ENCODE data around the gene GABRR2. TPM values are rescaled to one million over a fixed set of nuclear protein-coding genes. Genes with fewer than 3 reads are reported as not detected.
A peak's percentile ranks its signal among the peaks of the same experiment; 100 is the strongest.

The GABRR2 gene
- total RNA-seq, 1 experiment from 2014 or later, result 0.78 TPM

DNA sequence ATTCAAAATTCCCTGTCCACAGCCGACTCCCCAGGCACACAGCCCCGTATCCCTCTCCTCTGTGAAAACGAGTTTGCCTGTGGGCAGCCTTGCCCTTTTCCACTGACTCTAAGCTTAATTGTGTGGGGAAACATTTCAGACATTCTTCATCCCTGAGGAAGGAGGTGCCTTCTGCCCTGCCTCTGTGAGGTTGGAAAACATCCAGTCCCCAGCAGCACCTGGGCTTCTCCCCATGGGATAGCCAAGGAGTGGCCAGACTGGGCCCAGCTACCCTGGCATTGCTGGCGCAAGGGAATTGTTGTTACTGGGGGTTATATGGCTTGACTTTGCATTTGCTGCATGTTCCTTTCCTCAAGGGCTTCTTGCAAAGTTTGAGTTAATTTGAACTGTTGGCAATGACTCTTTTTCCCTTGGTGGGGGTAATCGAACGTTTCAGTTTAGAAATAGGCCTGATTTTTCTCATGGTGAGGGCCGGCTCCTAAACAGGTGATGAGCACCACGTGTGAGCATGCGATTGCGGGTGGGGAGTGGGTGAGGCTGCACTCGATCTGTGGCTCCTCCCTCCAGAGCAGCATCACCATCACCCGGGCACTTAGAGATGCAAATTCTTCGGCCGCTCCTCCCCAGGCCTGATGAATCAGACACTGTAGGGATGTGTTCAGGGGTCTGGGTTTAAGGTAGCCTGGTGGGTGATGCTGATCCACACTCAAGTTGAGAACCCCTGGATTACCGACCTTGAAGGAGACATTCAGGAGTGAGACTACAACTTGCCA is 29.9 kb downstream of the GABRR2 start:
- no peak for DNase-seq
- no peaks in the 10 kb centered on the region for H3K27me3 Mint-ChIP-seq (ENCODE audit: unreplicated experiment)
- CTCF ChIA-PET, result no interaction called here
- no TSS peak for BruUV-seq (replicated peaks)
- no peak overlapping the region for H3K27ac Mint-ChIP-seq (ENCODE audit: unreplicated experiment)
- no peaks in the 10 kb centered on the region for H3K4me1 Mint-ChIP-seq (ENCODE audit: low read depth, unreplicated experiment)
- H3K9me3 Mint-ChIP-seq (ENCODE audit: low read depth, unreplicated experiment), result no peaks in the 10 kb centered on the region
- H3K4me3 Mint-ChIP-seq (ENCODE audit: low read depth, unreplicated experiment), result no peak overlapping the region
- intact Hi-C loops (cut with micrococcal nuclease; ENCODE audit: unreplicated experiment), result loop anchor here (5.0 kb wide), 1 partner anchor 82 kb away; no protein-coding TSS in a partner anchor
- no peaks in the 10 kb centered on the region for H3K36me3 Mint-ChIP-seq (ENCODE audit: insufficient read depth, unreplicated experiment)
- TF ChIP-seq, protein P1, sequence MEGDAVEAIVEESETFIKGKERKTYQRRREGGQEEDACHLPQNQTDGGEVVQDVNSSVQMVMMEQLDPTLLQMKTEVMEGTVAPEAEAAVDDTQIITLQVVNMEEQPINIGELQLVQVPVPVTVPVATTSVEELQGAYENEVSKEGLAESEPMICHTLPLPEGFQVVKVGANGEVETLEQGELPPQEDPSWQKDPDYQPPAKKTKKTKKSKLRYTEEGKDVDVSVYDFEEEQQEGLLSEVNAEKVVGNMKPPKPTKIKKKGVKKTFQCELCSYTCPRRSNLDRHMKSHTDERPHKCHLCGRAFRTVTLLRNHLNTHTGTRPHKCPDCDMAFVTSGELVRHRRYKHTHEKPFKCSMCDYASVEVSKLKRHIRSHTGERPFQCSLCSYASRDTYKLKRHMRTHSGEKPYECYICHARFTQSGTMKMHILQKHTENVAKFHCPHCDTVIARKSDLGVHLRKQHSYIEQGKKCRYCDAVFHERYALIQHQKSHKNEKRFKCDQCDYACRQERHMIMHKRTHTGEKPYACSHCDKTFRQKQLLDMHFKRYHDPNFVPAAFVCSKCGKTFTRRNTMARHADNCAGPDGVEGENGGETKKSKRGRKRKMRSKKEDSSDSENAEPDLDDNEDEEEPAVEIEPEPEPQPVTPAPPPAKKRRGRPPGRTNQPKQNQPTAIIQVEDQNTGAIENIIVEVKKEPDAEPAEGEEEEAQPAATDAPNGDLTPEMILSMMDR (IDR thresholded peaks at IDR 0.05; ENCODE audit: unreplicated experiment), result no peak

DNA sequence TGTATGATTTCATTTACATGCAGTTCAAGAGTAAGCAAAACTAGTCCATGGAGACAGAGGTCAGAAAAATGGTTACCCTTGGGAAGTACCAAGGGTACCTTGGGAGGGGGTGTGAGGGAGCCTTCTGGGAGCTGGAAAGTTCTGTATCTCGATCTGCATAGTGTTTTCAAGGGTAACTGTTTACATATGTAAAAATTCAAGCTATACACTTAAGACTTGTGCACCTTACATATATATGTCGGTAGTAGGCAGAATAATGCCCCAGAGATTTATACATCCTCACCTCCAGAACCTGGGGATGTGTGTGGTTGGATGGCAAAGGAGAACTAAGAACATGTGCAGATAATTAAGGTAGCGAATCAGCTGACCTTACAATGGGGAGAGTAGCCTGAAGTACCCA is 31.0 kb downstream of the GABRR2 start:
- Mint-ChIP-seq H3K4me3 (ENCODE audit: low read depth, unreplicated experiment) (no peak overlapping the region), H3K4me1 (ENCODE audit: low read depth, unreplicated experiment) (no peaks in the 10 kb centered on the region), H3K36me3 (ENCODE audit: insufficient read depth, unreplicated experiment) (no peaks in the 10 kb centered on the region), H3K9me3 (ENCODE audit: low read depth, unreplicated experiment) (no peaks in the 10 kb centered on the region), H3K27me3 (ENCODE audit: unreplicated experiment) (no peaks in the 10 kb centered on the region), H3K27ac (ENCODE audit: unreplicated experiment) (no peak overlapping the region)
- intact Hi-C loops (cut with micrococcal nuclease; ENCODE audit: unreplicated experiment), result loop anchor here (5.0 kb wide), 1 partner anchor 83 kb away; no protein-coding TSS in a partner anchor
- no peak for DNase-seq
- TF ChIP-seq, protein P1 (IDR thresholded peaks at IDR 0.05; ENCODE audit: unreplicated experiment), result no peak
- CTCF ChIA-PET, result no interaction called here
- BruUV-seq (replicated peaks), result no TSS peak

DNA sequence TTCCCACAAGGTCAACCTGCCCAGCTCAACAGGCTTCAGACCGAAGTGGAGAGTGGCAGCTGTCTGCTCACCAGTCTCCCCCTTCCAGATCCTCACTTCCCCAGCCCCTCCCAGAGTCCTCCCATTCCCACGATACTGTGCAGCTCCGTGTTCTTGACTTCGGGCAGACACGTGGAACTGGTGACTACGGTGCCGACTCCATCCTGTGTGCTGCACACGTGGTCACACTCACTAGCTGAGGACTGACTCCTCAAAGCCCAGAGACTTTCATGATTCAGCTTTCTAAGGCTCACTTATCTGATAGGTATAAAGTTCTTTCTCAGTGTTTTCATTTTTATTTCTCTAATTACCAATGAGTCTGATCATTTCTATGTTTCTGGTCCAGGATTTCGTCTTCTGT is 32.4 kb downstream of the GABRR2 start:
- intact Hi-C loops (cut with micrococcal nuclease; ENCODE audit: unreplicated experiment), result loop anchor here (5.0 kb wide), 1 partner anchor 85 kb away; no protein-coding TSS in a partner anchor
- H3K4me3 Mint-ChIP-seq (ENCODE audit: low read depth, unreplicated experiment), result no peak overlapping the region
- H3K4me1 Mint-ChIP-seq (ENCODE audit: low read depth, unreplicated experiment), result no peaks in the 10 kb centered on the region
- TF ChIP-seq, protein P1 (IDR thresholded peaks at IDR 0.05; ENCODE audit: unreplicated experiment), result no peak
- no peaks in the 10 kb centered on the region for H3K9me3 Mint-ChIP-seq (ENCODE audit: low read depth, unreplicated experiment)
- no peaks in the 10 kb centered on the region for H3K36me3 Mint-ChIP-seq (ENCODE audit: insufficient read depth, unreplicated experiment)
- BruUV-seq (replicated peaks), result no TSS peak
- no peak overlapping the region for H3K27ac Mint-ChIP-seq (ENCODE audit: unreplicated experiment)
- no peak for DNase-seq
- no peaks in the 10 kb centered on the region for H3K27me3 Mint-ChIP-seq (ENCODE audit: unreplicated experiment)
- CTCF ChIA-PET, result no interaction called here

DNA sequence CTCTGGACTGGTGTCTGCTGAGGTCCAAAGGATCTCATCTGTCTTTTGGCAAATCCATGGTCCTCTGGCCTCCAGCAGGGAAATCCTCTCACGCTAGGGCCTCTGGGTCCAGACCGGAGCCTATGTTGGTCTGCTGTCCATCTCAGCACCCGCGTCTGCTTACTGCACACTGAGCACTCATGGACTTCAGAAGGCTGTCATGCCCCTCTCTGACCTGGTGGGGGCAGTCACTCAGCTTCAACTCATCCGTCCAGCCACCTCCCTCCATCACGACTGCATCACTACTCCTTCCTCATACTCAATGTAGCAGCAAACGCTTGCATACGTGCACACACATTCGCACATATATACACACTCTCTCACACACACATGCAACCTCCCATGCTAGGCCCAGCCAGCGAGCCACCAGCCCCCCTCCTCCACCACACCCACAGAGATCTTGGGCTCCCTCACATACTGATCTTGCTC is 33.3 kb downstream of the GABRR2 start:
- no peak overlapping the region for H3K4me3 Mint-ChIP-seq (ENCODE audit: low read depth, unreplicated experiment)
- H3K27me3 Mint-ChIP-seq (ENCODE audit: unreplicated experiment), result no peaks in the 10 kb centered on the region
- intact Hi-C loops (cut with micrococcal nuclease; ENCODE audit: unreplicated experiment), result loop anchor here (5.0 kb wide), 1 partner anchor 85 kb away; no protein-coding TSS in a partner anchor
- CTCF ChIA-PET, result interaction anchor here (1.4 kb wide), 1 partner anchor 16 kb away, joined by 5 read pairs; no protein-coding TSS in a partner anchor
- TF ChIP-seq, protein P1 (IDR thresholded peaks at IDR 0.05; ENCODE audit: unreplicated experiment), result peak; percentile 52
- DNase-seq, result peak; percentile 52
- BruUV-seq (replicated peaks), result no TSS peak
- H3K36me3 Mint-ChIP-seq (ENCODE audit: insufficient read depth, unreplicated experiment), result no peaks in the 10 kb centered on the region
- no peaks in the 10 kb centered on the region for H3K9me3 Mint-ChIP-seq (ENCODE audit: low read depth, unreplicated experiment)
- H3K4me1 Mint-ChIP-seq (ENCODE audit: low read depth, unreplicated experiment), result no peaks in the 10 kb centered on the region
- H3K27ac Mint-ChIP-seq (ENCODE audit: unreplicated experiment), result no peak overlapping the region

All from Calu3 (cell line).